ENCODE data around the gene EPHB6. TPM values are rescaled to one million over a fixed set of nuclear protein-coding genes. Genes with fewer than 3 reads are reported as not detected.

EPHB6 gene
- total RNA-seq, 1 donor from 2014 or later = 3.8 TPM

- no peak for TF ChIP-seq CTCF (IDR thresholded peaks at IDR 0.05; ENCODE audit: unreplicated experiment)
- Mint-ChIP-seq H3K36me3 (ENCODE audit: low read depth, unreplicated experiment) (no peaks in the 10 kb centered on the region), H3K4me1 (ENCODE audit: unreplicated experiment) (no peaks in the 10 kb centered on the region), H3K27ac (ENCODE audit: unreplicated experiment) (peak overlapping the region; percentile 18), H3K4me3 (ENCODE audit: unreplicated experiment) (no peak overlapping the region), H3K27me3 (ENCODE audit: unreplicated experiment) (peaks cover 9% of the 10 kb centered on the region), H3K9me3 (ENCODE audit: unreplicated experiment) (peaks cover 5% of the 10 kb centered on the region)
- no peak for DNase-seq (ENCODE audit: low spot score)
Observed at GRCh38 chr7:142876236-142876960, 21.5 kb downstream of the EPHB6 start.

GRCh38 chr7:142876991-142877910 lies 22.4 kb downstream of the EPHB6 start:
- H3K9me3 Mint-ChIP-seq (ENCODE audit: unreplicated experiment) = peaks cover 5% of the 10 kb centered on the region
- no peaks in the 10 kb centered on the region for H3K36me3 Mint-ChIP-seq (ENCODE audit: low read depth, unreplicated experiment)
- H3K27ac Mint-ChIP-seq (ENCODE audit: unreplicated experiment) = no peak overlapping the region
- no peaks in the 10 kb centered on the region for H3K4me1 Mint-ChIP-seq (ENCODE audit: unreplicated experiment)
- H3K27me3 Mint-ChIP-seq (ENCODE audit: unreplicated experiment) = peaks cover 9% of the 10 kb centered on the region
- no peak for DNase-seq (ENCODE audit: low spot score)
- no peak overlapping the region for H3K4me3 Mint-ChIP-seq (ENCODE audit: unreplicated experiment)
- TF ChIP-seq CTCF (IDR thresholded peaks at IDR 0.05; ENCODE audit: unreplicated experiment) = no peak

- H3K4me3 Mint-ChIP-seq (ENCODE audit: unreplicated experiment) = no peak overlapping the region
- no peak for DNase-seq (ENCODE audit: low spot score)
- no peaks in the 10 kb centered on the region for H3K36me3 Mint-ChIP-seq (ENCODE audit: low read depth, unreplicated experiment)
- H3K9me3 Mint-ChIP-seq (ENCODE audit: unreplicated experiment) = peaks cover 5% of the 10 kb centered on the region
- H3K27ac Mint-ChIP-seq (ENCODE audit: unreplicated experiment) = no peak overlapping the region
- no peaks in the 10 kb centered on the region for H3K4me1 Mint-ChIP-seq (ENCODE audit: unreplicated experiment)
- no peak for TF ChIP-seq CTCF (IDR thresholded peaks at IDR 0.05; ENCODE audit: unreplicated experiment)
- peaks cover 8% of the 10 kb centered on the region for H3K27me3 Mint-ChIP-seq (ENCODE audit: unreplicated experiment)
Observed at GRCh38 chr7:142878315-142878714, 23.4 kb downstream of the EPHB6 start.

- no peak for TF ChIP-seq CTCF (IDR thresholded peaks at IDR 0.05; ENCODE audit: unreplicated experiment)
- no peak for DNase-seq (ENCODE audit: low spot score)
- Mint-ChIP-seq H3K4me1 (ENCODE audit: unreplicated experiment) (no peaks in the 10 kb centered on the region), H3K4me3 (ENCODE audit: unreplicated experiment) (no peak overlapping the region), H3K36me3 (ENCODE audit: low read depth, unreplicated experiment) (no peaks in the 10 kb centered on the region), H3K9me3 (ENCODE audit: unreplicated experiment) (peaks cover 5% of the 10 kb centered on the region), H3K27me3 (ENCODE audit: unreplicated experiment) (peaks cover 12% of the 10 kb centered on the region), H3K27ac (ENCODE audit: unreplicated experiment) (no peak overlapping the region)
Observed at GRCh38 chr7:142879060-142879459, 24.2 kb downstream of the EPHB6 start.
